Left ventricle myocardium inferior (tissue), 1 donor: Measurements from ENCODE around the gene EFCAB10. TPM values are rescaled to one million over a fixed set of nuclear protein-coding genes. Genes with fewer than 3 reads are reported as not detected.

Experiments used
- DNase-seq: peaks from one replicate; pipeline ENCODE4 v3.0.0-alpha.2; 2020
- H3K27ac ChIP-seq: fragments of 200-600 bp; replicated peaks from 2 replicates; pipeline ENCODE4 v1.8.0; 2021
- H3K27me3 ChIP-seq: fragments of 200-600 bp; 2 replicates; pipeline ENCODE4 v1.8.0; 2021; ENCODE audit warnings: low read depth
- H3K36me3 ChIP-seq: fragments of 200-600 bp; 2 replicates; pipeline ENCODE4 v1.8.0; 2021
- H3K4me1 ChIP-seq: fragments of 200-600 bp; 2 replicates; pipeline ENCODE4 v1.8.0; 2021
- H3K4me3 ChIP-seq: fragments of 200-600 bp; 2 replicates; pipeline ENCODE4 v1.8.0; 2021; ENCODE audit warnings: mild to moderate bottlenecking, moderate library complexity
- H3K9me3 ChIP-seq: fragments of 200-600 bp; replicated peaks from 2 replicates; pipeline ENCODE4 v1.8.0; 2021
- CTCF ChIP-seq: fragments of 200-600 bp; IDR thresholded peaks from 2 replicates; pipeline ENCODE4 v1.8.0; 2021; ENCODE audit warnings: antibody characterized with exemption, mild to moderate bottlenecking, borderline replicate concordance
- intact Hi-C: fragments of 100-400 bp; cut with micrococcal nuclease; formaldehyde crosslinking; loops from one replicate; pipeline ENCODE4 v1.11.0; 2022
- total RNA-seq: library from RNA; stranded (reverse); fragmentation: NEBNext Ultra II Directional; extraction: Animal tissue kit (Norgen Biotek cat#: 25700); gene quantifications from one replicate; pipeline ENCODE4 v1.2.1, GENCODE V29; 2021
- donor health status: DM: no; HTN: yes; CAD: no; lungs with severe emphysema.

EFCAB10 gene
- total RNA-seq, 1 donor from 2014 or later: not detected

- no peaks in the 10 kb centered on the region for H3K27me3 ChIP-seq
- TF ChIP-seq CTCF: no peak
- intact Hi-C loops: no loop called here
- peaks cover 15% of the 10 kb centered on the region for H3K4me1 ChIP-seq
- DNase-seq: no peak
- no peak overlapping the region for H3K27ac ChIP-seq
- no peaks in the 10 kb centered on the region for H3K9me3 ChIP-seq
- no peak overlapping the region for H3K4me3 ChIP-seq
- peaks cover 31% of the 10 kb centered on the region for H3K36me3 ChIP-seq
Measured at GRCh38 chr7:105614341-105614840, 33.1 kb upstream of the EFCAB10 start.

GRCh38 chr7:105613611-105614330 is 32.5 kb upstream of the EFCAB10 start:
- H3K4me3 ChIP-seq: no peak overlapping the region
- DNase-seq: no peak
- H3K27me3 ChIP-seq: no peaks in the 10 kb centered on the region
- no peaks in the 10 kb centered on the region for H3K9me3 ChIP-seq
- peaks cover 15% of the 10 kb centered on the region for H3K4me1 ChIP-seq
- intact Hi-C loops: no loop called here
- no peak overlapping the region for H3K27ac ChIP-seq
- H3K36me3 ChIP-seq: peaks cover 31% of the 10 kb centered on the region
- no peak for TF ChIP-seq CTCF

DNA sequence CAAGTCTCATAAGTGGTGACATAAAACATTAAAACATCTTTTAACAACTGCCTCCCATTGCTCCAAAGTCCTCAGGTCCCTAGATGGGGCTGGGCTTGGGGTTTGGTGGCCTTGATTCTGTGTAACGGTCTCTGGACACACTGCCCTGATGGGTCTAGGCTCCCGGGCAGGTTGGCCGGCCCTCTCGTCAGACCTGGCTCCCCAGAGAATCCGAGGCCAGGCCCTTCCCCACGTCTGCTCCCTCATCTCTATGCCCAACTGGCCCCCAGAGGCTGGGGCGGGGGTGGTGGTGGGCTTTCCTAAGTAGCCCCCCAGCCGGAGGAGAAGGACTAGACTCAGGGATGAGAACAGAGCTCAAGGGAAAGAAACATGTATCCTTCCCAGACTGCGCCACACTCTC is 31.5 kb upstream of the EFCAB10 start:
- no peak for DNase-seq
- Histone ChIP-seq H3K27me3 (no peaks in the 10 kb centered on the region), H3K27ac (no peak overlapping the region), H3K36me3 (peaks cover 27% of the 10 kb centered on the region), H3K4me1 (peaks cover 10% of the 10 kb centered on the region), H3K4me3 (no peak overlapping the region), H3K9me3 (no peaks in the 10 kb centered on the region)
- intact Hi-C loops: no loop called here
- TF ChIP-seq CTCF: no peak

GRCh38 chr7:105611856-105612775 is 30.8 kb upstream of the EFCAB10 start:
- H3K9me3 ChIP-seq: no peaks in the 10 kb centered on the region
- intact Hi-C loops: no loop called here
- H3K27me3 ChIP-seq: no peaks in the 10 kb centered on the region
- TF ChIP-seq CTCF: no peak
- H3K36me3 ChIP-seq: peaks cover 23% of the 10 kb centered on the region
- peaks cover 3% of the 10 kb centered on the region for H3K4me1 ChIP-seq
- H3K27ac ChIP-seq: no peak overlapping the region
- DNase-seq: no peak
- H3K4me3 ChIP-seq: no peak overlapping the region

DNA sequence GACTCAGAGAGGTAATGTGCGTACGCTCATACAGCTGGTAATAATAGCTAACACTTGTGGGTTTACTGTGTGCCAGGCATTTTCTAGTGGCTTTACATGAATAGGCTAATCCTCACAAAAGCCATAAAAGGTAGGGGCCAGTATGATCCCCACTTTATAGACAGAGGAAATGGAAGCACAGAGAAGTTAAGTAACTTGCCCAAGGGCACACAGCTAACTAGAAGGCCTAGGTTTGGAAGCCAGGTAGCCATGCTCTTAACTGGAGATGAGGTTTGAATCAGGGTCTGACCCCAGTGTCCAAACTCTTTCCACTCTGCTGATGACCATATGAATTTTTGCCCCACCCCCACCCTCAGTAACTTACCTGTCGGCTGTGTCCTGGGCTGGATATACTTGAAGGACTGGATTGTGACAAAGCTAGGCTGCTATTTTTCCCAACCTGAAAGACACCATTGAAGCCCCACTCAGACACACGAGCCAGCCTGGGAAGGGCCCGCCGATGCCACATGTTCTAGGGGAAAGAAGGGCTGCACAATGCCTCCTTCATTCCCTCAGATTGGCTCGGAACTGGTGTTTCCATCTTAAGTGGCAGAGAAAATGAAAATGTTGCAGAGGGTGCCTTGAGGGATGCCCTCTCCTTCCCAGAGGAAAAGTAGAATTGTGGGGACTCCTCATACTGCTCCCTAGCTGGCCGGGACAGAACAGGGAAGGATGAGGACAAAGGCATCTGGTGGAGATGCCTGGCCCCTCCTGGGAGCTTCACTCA is 29.1 kb upstream of the EFCAB10 start:
- no peaks in the 10 kb centered on the region for H3K4me1 ChIP-seq
- DNase-seq: no peak
- no peak for TF ChIP-seq CTCF
- peaks cover 16% of the 10 kb centered on the region for H3K36me3 ChIP-seq
- no peak overlapping the region for H3K27ac ChIP-seq
- H3K27me3 ChIP-seq: no peaks in the 10 kb centered on the region
- no peak overlapping the region for H3K4me3 ChIP-seq
- H3K9me3 ChIP-seq: no peaks in the 10 kb centered on the region
- intact Hi-C loops: no loop called here
